ENCODE measurements around the gene POM121L12.

POM121L12 gene

GRCh38 chr7:53059591-53059990 lies 24.2 kb downstream of the POM121L12 start:
- H3K4me3 ChIP-seq (ENCODE audit: low read length), result no peak overlapping the region
- H3K36me3 ChIP-seq (replicated peaks; ENCODE audit: insufficient read depth, low read length), result no peaks in the 10 kb centered on the region
- H3K4me1 ChIP-seq (ENCODE audit: low read length), result no peaks in the 10 kb centered on the region
- H3K9me3 ChIP-seq (replicated peaks; ENCODE audit: insufficient read depth, low read length), result no peaks in the 10 kb centered on the region
- no peak for DNase-seq
- H3K27me3 ChIP-seq (replicated peaks; ENCODE audit: insufficient read depth, low read length), result no peaks in the 10 kb centered on the region
- no peak overlapping the region for H2AFZ ChIP-seq (ENCODE audit: low read length)
- no peak overlapping the region for H3K27ac ChIP-seq (ENCODE audit: low read length)
- TF ChIP-seq EZH2 (optimal IDR thresholded peaks at IDR 0.05; ENCODE audit: low read depth, low read length) (no peak), CTCF (IDR thresholded peaks at IDR 0.05; ENCODE audit: low read length) (no peak), EZH2phosphoT487 (IDR thresholded peaks at IDR 0.05; ENCODE audit: low read length) (no peak)
- H3K9me2 ChIP-seq (replicated peaks; ENCODE audit: insufficient read depth, low read length), result no peaks in the 10 kb centered on the region
- no peak overlapping the region for H3K4me2 ChIP-seq (ENCODE audit: low read depth, low read length)
- H3K9ac ChIP-seq (ENCODE audit: low read length), result no peak overlapping the region
- no peaks in the 10 kb centered on the region for H3F3A ChIP-seq (ENCODE audit: insufficient read depth, low read length)
- H4K20me1 ChIP-seq (ENCODE audit: insufficient read depth, low read length), result no peaks in the 10 kb centered on the region
- no peaks in the 10 kb centered on the region for H3K79me2 ChIP-seq (ENCODE audit: low read length)

GRCh38 chr7:53060066-53060465 lies 24.6 kb downstream of the POM121L12 start:
- H3K4me1 ChIP-seq (ENCODE audit: low read length), result no peaks in the 10 kb centered on the region
- no peaks in the 10 kb centered on the region for H3K79me2 ChIP-seq (ENCODE audit: low read length)
- no peak overlapping the region for H3K4me2 ChIP-seq (ENCODE audit: low read depth, low read length)
- no peaks in the 10 kb centered on the region for H3K36me3 ChIP-seq (replicated peaks; ENCODE audit: insufficient read depth, low read length)
- H2AFZ ChIP-seq (ENCODE audit: low read length), result no peak overlapping the region
- no peaks in the 10 kb centered on the region for H3K27me3 ChIP-seq (replicated peaks; ENCODE audit: insufficient read depth, low read length)
- no peaks in the 10 kb centered on the region for H3F3A ChIP-seq (ENCODE audit: insufficient read depth, low read length)
- no peak overlapping the region for H3K9ac ChIP-seq (ENCODE audit: low read length)
- no peak for DNase-seq
- H3K9me3 ChIP-seq (replicated peaks; ENCODE audit: insufficient read depth, low read length), result no peaks in the 10 kb centered on the region
- no peak overlapping the region for H3K4me3 ChIP-seq (ENCODE audit: low read length)
- no peak for TF ChIP-seq CTCF (IDR thresholded peaks at IDR 0.05; ENCODE audit: low read length)
- TF ChIP-seq EZH2 (optimal IDR thresholded peaks at IDR 0.05; ENCODE audit: low read depth, low read length), result no peak
- no peak for TF ChIP-seq EZH2phosphoT487 (IDR thresholded peaks at IDR 0.05; ENCODE audit: low read length)
- H3K27ac ChIP-seq (ENCODE audit: low read length), result no peak overlapping the region
- no peaks in the 10 kb centered on the region for H3K9me2 ChIP-seq (replicated peaks; ENCODE audit: insufficient read depth, low read length)
- H4K20me1 ChIP-seq (ENCODE audit: insufficient read depth, low read length), result no peaks in the 10 kb centered on the region

GRCh38 chr7:53062796-53063195 lies 27.4 kb downstream of the POM121L12 start:
- TF ChIP-seq CTCF (IDR thresholded peaks at IDR 0.05; ENCODE audit: low read length) (no peak), EZH2phosphoT487 (IDR thresholded peaks at IDR 0.05; ENCODE audit: low read length) (no peak), EZH2 (optimal IDR thresholded peaks at IDR 0.05; ENCODE audit: low read depth, low read length) (no peak)
- Histone ChIP-seq H3K27ac (ENCODE audit: low read length) (no peak overlapping the region), H2AFZ (ENCODE audit: low read length) (no peak overlapping the region), H4K20me1 (ENCODE audit: insufficient read depth, low read length) (no peaks in the 10 kb centered on the region), H3K9ac (ENCODE audit: low read length) (no peak overlapping the region), H3K36me3 (replicated peaks; ENCODE audit: insufficient read depth, low read length) (no peaks in the 10 kb centered on the region), H3F3A (ENCODE audit: insufficient read depth, low read length) (no peaks in the 10 kb centered on the region), H3K27me3 (replicated peaks; ENCODE audit: insufficient read depth, low read length) (no peaks in the 10 kb centered on the region), H3K4me2 (ENCODE audit: low read depth, low read length) (no peak overlapping the region), H3K4me1 (ENCODE audit: low read length) (no peaks in the 10 kb centered on the region), H3K9me2 (replicated peaks; ENCODE audit: insufficient read depth, low read length) (no peaks in the 10 kb centered on the region), H3K79me2 (ENCODE audit: low read length) (no peaks in the 10 kb centered on the region), H3K4me3 (ENCODE audit: low read length) (no peak overlapping the region), H3K9me3 (replicated peaks; ENCODE audit: insufficient read depth, low read length) (no peaks in the 10 kb centered on the region)
- DNase-seq, result no peak

Measured in MM.1S (cell line).